ENCODE results near the gene COL13A1. TPM values are rescaled to one million over a fixed set of nuclear protein-coding genes. Genes with fewer than 3 reads are reported as not detected.

Gene COL13A1
- total and polyA plus RNA-seq, 11 donors = 1.0 to 4.0 (median 1.7) TPM

GRCh38 chr10:69853064-69853463, 51.4 kb downstream of the COL13A1 start:
- Histone ChIP-seq H3K9me3 (no peaks in the 10 kb centered on the region), H3K4me3 (no peak overlapping the region), H3K4me1 (no peaks in the 10 kb centered on the region), H3K27me3 (no peaks in the 10 kb centered on the region), H3K27ac (no peak overlapping the region), H3K36me3 (no peaks in the 10 kb centered on the region)
- DNase-seq (no peak), ATAC-seq (no peak)
- WGBS, 4 donors = 68 to 70% (median 69%) methylated on average over 5 to 7 of the region's 7 CpGs
- intact Hi-C loops (cut with DNase I) = no loop called here
- TF ChIP-seq POLR2A (IDR thresholded peaks at IDR 0.05) (no peak), CTCF (IDR thresholded peaks at IDR 0.05) (no peak)

GRCh38 chr10:69854511-69855345, 53.0 kb downstream of the COL13A1 start:
- Histone ChIP-seq H3K36me3 (no peaks in the 10 kb centered on the region), H3K9me3 (no peaks in the 10 kb centered on the region), H3K27me3 (no peaks in the 10 kb centered on the region), H3K4me1 (no peaks in the 10 kb centered on the region), H3K27ac (no peak overlapping the region), H3K4me3 (no peak overlapping the region)
- intact Hi-C loops (cut with DNase I) = no loop called here
- WGBS, 4 donors = 65 to 80% (median 77%) methylated on average over 9 to 10 of the region's 10 CpGs
- DNase-seq (no peak), ATAC-seq (no peak)
- TF ChIP-seq POLR2A (IDR thresholded peaks at IDR 0.05) = no peak
- no peak for TF ChIP-seq CTCF (IDR thresholded peaks at IDR 0.05)

GRCh38 chr10:69855346-69856111, 53.8 kb downstream of the COL13A1 start:
- Histone ChIP-seq H3K27ac (no peak overlapping the region), H3K4me3 (no peak overlapping the region), H3K9me3 (no peaks in the 10 kb centered on the region), H3K4me1 (no peaks in the 10 kb centered on the region), H3K27me3 (no peaks in the 10 kb centered on the region), H3K36me3 (no peaks in the 10 kb centered on the region)
- WGBS, 4 donors = 77 to 82% (median 80%) methylated on average over 6 of the region's 6 CpGs
- intact Hi-C loops (cut with DNase I) = no loop called here
- TF ChIP-seq CTCF (IDR thresholded peaks at IDR 0.05) = no peak
- TF ChIP-seq POLR2A (IDR thresholded peaks at IDR 0.05) = no peak
- ATAC-seq (no peak), DNase-seq (no peak)

- Histone ChIP-seq H3K36me3 (no peaks in the 10 kb centered on the region), H3K4me3 (no peak overlapping the region), H3K27me3 (no peaks in the 10 kb centered on the region), H3K4me1 (peaks cover 0 to 5% (median under 1%) of the 10 kb centered on the region in 12 donors), H3K27ac (no peak overlapping the region), H3K9me3 (no peaks in the 10 kb centered on the region)
- ATAC-seq = no peak
- WGBS, 4 donors = 64 to 75% (median 72%) methylated on average over 7 of the region's 7 CpGs
- no peak for DNase-seq
- intact Hi-C loops (cut with DNase I) = no loop called here
- TF ChIP-seq POLR2A (IDR thresholded peaks at IDR 0.05) (no peak), CTCF (IDR thresholded peaks at IDR 0.05) (no peak)
Measured at GRCh38 chr10:69856601-69857166, 55.0 kb downstream of the COL13A1 start.
